ENCODE data around the gene KRTAP4-3. TPM values are rescaled to one million over a fixed set of nuclear protein-coding genes. Genes with fewer than 3 reads are reported as not detected.

The KRTAP4-3 gene
- not detected in 2 replicates for total RNA-seq

DNA sequence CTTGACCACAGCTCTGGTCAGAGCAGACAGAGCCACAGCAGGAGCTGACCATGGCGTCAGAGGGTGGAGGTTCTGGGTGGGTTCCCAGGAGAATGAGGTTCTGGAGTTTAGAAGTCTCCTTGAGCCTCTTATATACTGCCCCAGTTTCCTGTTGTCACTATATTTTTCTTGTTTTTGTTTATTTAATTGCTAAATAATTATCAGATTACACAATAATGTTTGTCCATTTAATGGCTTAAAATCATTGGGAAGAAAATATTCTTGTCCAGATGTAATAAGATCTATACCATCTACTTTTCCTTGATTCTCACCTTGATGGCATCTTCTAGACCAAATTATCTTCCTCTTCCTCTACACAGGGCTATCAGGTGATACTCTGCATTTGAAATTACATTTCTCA, at the start of gene KRTAP4-3:
KRTAP4-3 (minus strand) TSS at position 101 of the 400 bp plus-strand sequence; CDS start at position 52, 49 bp downstream.

DNA sequence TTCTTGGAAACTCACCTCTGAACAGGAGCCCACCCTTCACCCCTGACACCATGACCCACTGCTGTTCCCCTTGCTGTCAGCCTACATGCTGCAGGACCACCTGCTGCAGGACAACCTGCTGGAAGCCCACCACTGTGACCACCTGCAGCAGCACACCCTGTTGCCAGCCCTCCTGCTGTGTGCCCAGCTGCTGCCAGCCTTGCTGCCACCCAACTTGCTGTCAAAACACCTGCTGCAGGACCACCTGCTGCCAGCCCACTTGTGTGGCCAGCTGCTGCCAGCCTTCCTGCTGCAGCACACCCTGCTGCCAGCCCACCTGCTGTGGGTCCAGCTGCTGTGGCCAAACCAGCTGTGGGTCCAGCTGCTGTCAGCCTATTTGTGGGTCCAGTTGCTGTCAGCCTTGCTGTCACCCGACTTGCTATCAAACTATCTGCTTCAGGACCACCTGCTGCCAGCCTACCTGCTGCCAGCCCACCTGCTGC, 21.9 kb upstream of the KRTAP4-3 start, which contains the start of gene KRTAP9-1:
KRTAP9-1 (plus strand) TSS at position 51 of the 482 bp plus-strand sequence; CDS start at position 51, 0 bp downstream.

DNA sequence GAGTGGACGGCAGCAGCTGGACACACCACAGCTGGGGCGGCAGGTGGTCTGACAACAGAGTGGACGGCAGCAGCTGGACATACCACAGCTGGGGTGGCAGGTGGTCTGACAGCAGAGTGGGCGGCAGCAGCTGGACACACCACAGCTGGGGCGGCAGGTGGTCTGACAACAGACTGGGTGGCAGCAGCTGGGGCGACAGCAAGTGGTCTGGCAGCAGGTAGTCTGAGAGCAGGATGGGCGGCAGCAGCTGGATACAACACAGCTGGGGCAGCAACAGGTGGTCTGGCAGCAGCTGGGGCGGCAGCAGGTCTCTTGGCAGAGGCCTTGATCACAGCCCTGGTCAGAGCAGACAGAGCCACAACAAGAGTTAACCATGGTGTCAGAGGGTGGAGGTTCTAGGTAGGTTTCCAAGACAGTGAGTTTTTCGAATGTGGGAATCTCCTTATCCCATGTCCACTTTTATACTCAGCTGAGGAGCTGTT, 16.5 kb upstream of the KRTAP4-3 start, which contains the start of gene KRTAP4-1:
KRTAP4-1 (minus strand) TSS at position 432 of the 482 bp plus-strand sequence; CDS start at position 375, 57 bp downstream.

DNA sequence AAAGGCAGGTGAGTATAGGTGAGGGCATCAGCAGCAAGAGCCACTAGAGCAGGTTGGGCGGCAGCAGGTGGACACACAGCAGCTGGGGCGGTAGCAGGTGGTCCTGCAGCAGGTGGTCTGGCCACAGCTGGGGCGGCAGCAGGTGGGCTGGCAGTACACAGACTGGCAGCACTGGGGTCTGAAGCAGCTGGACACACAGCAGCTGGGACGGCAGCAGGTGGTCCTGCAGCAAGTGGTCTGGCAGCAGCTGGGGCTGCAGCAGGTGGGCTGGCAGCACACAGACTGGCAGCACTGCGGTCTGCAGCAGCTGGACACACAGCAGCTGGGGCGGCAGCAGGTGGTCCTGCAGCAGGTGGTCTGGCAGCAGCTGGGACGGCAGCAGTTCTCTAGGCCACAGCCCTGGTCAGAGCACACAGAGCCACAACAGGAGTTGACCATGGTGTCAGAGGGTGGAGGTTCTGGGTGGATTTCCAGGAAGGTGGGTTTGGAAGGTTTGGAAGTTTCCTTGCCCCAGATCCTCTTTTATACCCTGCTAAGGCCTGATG, 9.8 kb upstream of the KRTAP4-3 start, which contains the start of gene KRTAP4-2:
KRTAP4-2 (minus strand) TSS at position 495 of the 545 bp plus-strand sequence; CDS start at position 438, 57 bp downstream.

DNA sequence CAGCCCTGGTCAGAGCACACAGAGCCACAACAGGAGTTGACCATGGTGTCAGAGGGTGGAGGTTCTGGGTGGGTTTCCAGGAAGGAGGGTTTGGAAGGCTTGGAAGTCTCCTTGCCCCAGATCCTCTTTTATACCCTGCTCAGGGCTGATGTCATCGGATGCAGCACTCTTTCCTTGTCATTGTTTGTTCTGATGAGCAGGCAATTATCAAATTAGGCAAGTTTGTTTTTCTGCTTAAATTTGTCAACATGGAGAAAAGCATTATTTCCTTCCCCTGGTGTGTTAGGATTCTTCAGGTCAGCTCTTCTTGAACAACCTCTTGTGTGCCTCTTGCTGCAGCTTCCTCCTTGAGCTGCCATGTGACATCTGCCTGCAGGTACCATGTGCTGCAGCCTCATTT, 7.4 kb downstream of the KRTAP4-3 start, which contains the start of gene KRTAP4-4:
KRTAP4-4 (minus strand) TSS at position 101 of the 400 bp plus-strand sequence; CDS start at position 44, 57 bp downstream.

DNA sequence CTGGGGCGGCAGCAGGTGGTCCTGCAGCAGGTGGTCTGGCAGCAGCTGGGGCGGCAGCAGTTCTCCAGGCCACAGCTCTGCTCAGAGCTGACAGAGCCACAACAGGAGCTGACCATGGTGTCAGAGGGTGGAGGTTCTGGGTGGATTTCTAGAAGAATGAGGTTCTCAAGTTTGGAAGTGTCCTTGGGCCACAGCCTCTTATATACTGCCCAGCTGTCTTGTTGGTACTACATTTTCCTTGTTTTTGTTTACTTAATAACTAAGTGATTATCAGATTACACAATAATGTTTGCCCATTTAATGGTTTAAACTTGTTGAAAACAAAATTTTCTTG, 18.4 kb downstream of the KRTAP4-3 start, which contains the start of gene KRTAP4-5:
KRTAP4-5 (minus strand) TSS at position 174 of the 334 bp plus-strand sequence; CDS start at position 116, 58 bp downstream.

DNA sequence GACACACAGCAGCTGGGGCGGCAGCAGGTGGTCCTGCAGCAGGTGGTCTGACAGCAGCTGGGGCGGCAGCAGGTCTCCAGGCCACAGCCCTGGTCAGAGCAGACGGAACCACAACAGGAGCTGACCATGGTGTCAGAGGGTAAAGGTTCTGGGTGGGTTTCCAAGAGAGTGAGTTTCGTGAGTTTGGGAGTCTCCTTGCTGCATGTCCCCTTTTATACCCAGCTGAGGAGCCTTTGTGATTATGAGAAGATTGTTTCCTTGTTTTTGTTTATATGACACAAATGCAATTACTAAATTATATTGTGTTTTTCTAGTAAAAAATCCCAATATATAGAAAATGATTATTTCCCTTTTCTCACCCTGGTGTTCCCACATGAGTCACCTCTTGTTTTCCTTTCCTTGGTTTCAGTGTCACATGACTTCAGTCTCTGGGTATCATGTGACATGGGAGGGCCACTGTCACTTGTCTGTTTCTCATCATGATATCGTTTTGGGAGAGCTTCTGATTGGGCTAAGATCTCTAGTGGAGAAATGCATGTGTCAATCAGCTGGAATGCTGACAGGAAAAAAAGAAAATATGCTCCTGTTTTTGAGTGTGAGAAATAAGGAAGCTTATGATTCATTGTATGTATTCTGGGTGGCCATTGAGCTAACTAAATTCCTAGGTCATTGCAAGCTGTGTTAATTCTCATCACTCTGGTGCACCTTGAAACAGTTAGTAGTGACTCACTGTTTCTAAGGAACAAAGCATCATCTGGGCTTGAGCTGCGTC, 27.5 kb downstream of the KRTAP4-3 start, which contains the start of gene KRTAP4-6:
KRTAP4-6 (minus strand) TSS at position 185 of the 772 bp plus-strand sequence; CDS start at position 128, 57 bp downstream.

DNA sequence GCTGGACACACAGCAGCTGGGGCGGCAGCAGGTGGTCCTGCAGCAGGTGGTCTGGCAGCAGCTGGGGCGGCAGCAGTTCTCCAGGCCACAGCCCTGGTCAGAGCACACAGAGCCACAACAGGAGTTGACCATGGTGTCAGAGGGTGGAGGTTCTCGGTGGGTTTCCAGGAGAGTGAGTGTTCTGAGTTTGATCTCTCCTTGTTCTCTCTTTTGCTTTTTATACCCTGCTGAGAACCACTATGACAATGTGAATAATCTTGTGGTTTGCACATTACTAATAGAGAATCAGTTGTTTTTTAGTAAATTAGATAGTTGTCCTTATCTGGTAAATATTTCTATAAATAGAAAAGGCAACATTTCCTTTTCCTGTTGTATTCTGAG, 44.0 kb downstream of the KRTAP4-3 start, which contains the start of gene KRTAP4-12:
KRTAP4-12 (minus strand) TSS at position 192 of the 381 bp plus-strand sequence; CDS start at position 132, 60 bp downstream.

DNA sequence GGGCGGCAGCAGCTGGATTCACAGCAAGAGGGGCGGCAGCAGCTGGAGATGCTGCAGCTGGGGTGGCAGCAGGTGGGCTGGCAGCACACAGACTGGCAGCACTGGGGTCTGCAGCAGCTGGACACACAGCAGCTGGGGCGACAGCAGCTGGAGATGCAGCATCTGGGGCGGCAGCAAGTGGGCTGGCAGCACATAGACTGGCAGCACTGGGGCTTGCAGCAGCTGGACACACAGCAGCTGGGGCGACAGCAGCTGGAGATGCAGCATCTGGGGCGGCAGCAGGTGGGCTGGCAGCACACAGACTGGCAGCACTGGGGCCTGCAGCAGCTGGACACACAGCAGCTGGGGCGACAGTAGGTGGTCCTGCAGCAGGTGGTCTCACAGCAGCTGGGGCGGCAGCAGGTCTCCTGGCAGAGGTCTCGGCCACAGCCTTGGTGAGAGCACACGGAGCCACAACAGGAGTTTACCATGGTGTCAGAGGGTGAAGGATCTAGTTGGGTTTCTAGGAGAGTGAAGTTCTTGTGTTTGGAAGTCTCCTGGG, 50.1 kb downstream of the KRTAP4-3 start, which contains the start of gene KRTAP4-11:
KRTAP4-11 (minus strand) TSS at position 528 of the 541 bp plus-strand sequence; CDS start at position 470, 58 bp downstream.

Other genes with a start within 250 kb of the KRTAP4-3 start
- gene KRT23, start 230.6 kb downstream of the KRTAP4-3 start, total RNA-seq: not detected in 2 replicates
- not detected in 2 replicates for gene KRT39, start 201.3 kb downstream of the KRTAP4-3 start, total RNA-seq
- not detected in 2 replicates for gene KRT40, start 183.9 kb downstream of the KRTAP4-3 start, total RNA-seq
- gene KRTAP3-3, start 174.1 kb downstream of the KRTAP4-3 start, total RNA-seq: not detected in 2 replicates
- not detected in 2 replicates for gene KRTAP3-2, start 168.3 kb downstream of the KRTAP4-3 start, total RNA-seq
- not detected in 2 replicates for gene KRTAP3-1, start 159.1 kb downstream of the KRTAP4-3 start, total RNA-seq
- not detected in 2 replicates for gene KRTAP1-5, start 141.0 kb downstream of the KRTAP4-3 start, total RNA-seq
- gene KRTAP1-4, start 138.0 kb downstream of the KRTAP4-3 start, total RNA-seq: not detected in 2 replicates
- not detected in 2 replicates for gene KRTAP1-3, start 133.3 kb downstream of the KRTAP4-3 start, total RNA-seq
- not detected in 2 replicates for gene KRTAP1-1, start 126.8 kb downstream of the KRTAP4-3 start, total RNA-seq
- gene KRTAP2-1, start 120.9 kb downstream of the KRTAP4-3 start, total RNA-seq: not detected in 2 replicates
- not detected in 2 replicates for gene KRTAP2-2, start 113.0 kb downstream of the KRTAP4-3 start, total RNA-seq
- not detected in 2 replicates for gene KRTAP2-3, start 108.1 kb downstream of the KRTAP4-3 start, total RNA-seq
- not detected in 2 replicates for gene KRTAP2-4, start 102.3 kb downstream of the KRTAP4-3 start, total RNA-seq
- gene KRTAP4-7, start 84.1 kb downstream of the KRTAP4-3 start, total RNA-seq: not detected in 2 replicates
- not detected in 2 replicates for gene KRTAP4-8, start 70.1 kb downstream of the KRTAP4-3 start, total RNA-seq
- gene KRTAP4-16, start 66.0 kb downstream of the KRTAP4-3 start, total RNA-seq: not detected in 2 replicates
- gene KRTAP4-9, start 62.8 kb downstream of the KRTAP4-3 start, total RNA-seq: not detected in 2 replicates
- not detected in 2 replicates for gene KRTAP4-11, start 49.8 kb downstream of the KRTAP4-3 start, total RNA-seq
- gene KRTAP4-12, start 44.0 kb downstream of the KRTAP4-3 start, total RNA-seq: not detected in 2 replicates
- gene KRTAP4-6, start 27.7 kb downstream of the KRTAP4-3 start, total RNA-seq: not detected in 2 replicates
- not detected in 2 replicates for gene KRTAP4-5, start 18.4 kb downstream of the KRTAP4-3 start, total RNA-seq
- gene KRTAP4-4, start 7.5 kb downstream of the KRTAP4-3 start, total RNA-seq: not detected in 2 replicates
- not detected in 2 replicates for gene KRTAP4-2, start 10.0 kb upstream of the KRTAP4-3 start, total RNA-seq
- not detected in 2 replicates for gene KRTAP4-1, start 16.7 kb upstream of the KRTAP4-3 start, total RNA-seq
- gene KRTAP9-1, start 21.7 kb upstream of the KRTAP4-3 start, total RNA-seq: not detected in 2 replicates
- not detected in 2 replicates for gene KRTAP9-2, start 58.4 kb upstream of the KRTAP4-3 start, total RNA-seq
- gene KRTAP9-3, start 64.2 kb upstream of the KRTAP4-3 start, total RNA-seq: not detected in 2 replicates
- not detected in 2 replicates for gene KRTAP9-8, start 69.8 kb upstream of the KRTAP4-3 start, total RNA-seq
- gene KRTAP9-4, start 81.5 kb upstream of the KRTAP4-3 start, total RNA-seq: not detected in 2 replicates
- not detected in 2 replicates for gene KRTAP9-9, start 87.2 kb upstream of the KRTAP4-3 start, total RNA-seq
- not detected in 2 replicates for gene KRTAP9-6, start 97.2 kb upstream of the KRTAP4-3 start, total RNA-seq
- gene KRTAP9-7, start 107.5 kb upstream of the KRTAP4-3 start, total RNA-seq: not detected in 2 replicates
- not detected in 2 replicates for gene KRTAP29-1, start 134.6 kb upstream of the KRTAP4-3 start, total RNA-seq
- not detected in 2 replicates for gene KRTAP16-1, start 141.1 kb upstream of the KRTAP4-3 start, total RNA-seq
- gene KRTAP17-1, start 147.5 kb upstream of the KRTAP4-3 start, total RNA-seq: not detected in 2 replicates
- not detected in 2 replicates for gene KRT33A, start 182.6 kb upstream of the KRTAP4-3 start, total RNA-seq
- not detected in 2 replicates for gene KRT33B, start 201.6 kb upstream of the KRTAP4-3 start, total RNA-seq
- gene KRT34, start 214.1 kb upstream of the KRTAP4-3 start, total RNA-seq: not detected in 2 replicates
- gene KRT31, start 229.4 kb upstream of the KRTAP4-3 start, total RNA-seq: not detected in 2 replicates